HG03175 (cell line): ENCODE data around the gene HOXB4.

Source experiments
- ATAC-seq: cut with Tn5 transposase; IDR thresholded peaks from one replicate; pipeline ENCODE4 v1.9.1; 2021; ENCODE audit warnings: mild to moderate bottlenecking, moderate library complexity; ENCODE audit not compliant: unreplicated experiment

The HOXB4 gene

DNA sequence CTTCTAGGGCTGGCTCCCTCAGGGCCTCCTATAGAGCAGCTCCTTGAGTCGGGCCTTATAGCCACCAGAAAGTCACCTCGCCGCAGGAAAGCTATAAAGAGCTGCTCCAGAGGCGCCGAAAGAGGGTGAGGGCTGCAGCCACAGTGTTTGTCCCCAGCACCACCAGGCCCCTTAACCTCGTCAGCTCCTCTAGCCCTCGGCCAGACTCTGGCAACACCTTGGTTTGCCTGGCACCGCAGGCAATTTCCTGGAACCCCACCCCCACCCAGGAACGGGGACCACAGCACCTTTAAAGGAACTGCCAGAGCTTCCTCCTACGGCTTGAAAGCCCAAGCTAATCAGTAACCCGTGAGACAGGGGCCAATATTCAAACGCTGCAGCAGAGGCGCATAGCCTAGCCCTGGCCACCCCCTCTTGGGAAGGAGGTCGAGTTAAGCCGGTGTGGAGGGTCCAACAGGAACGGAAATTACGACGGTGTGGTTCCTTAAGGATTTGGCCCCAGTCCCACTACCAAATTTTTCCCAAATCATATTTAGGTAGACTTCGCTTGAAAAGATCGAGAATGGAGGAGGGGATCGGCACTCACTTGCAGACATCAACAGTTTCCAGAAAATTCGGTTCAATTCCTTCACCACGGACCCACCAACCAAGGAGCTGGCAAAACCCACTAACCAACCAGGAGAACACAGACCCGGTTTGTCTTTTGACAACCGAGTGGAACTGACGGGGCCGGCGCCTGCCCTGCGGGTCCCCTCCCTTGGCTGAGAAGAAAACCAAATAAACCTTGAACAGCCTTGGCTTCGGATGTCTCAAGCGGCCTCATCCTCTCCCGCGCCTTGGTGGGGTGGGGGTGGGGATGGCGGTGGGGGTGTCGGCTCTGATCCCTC, 23.6 kb upstream of the HOXB4 start:
- ATAC-seq, result no peak

DNA sequence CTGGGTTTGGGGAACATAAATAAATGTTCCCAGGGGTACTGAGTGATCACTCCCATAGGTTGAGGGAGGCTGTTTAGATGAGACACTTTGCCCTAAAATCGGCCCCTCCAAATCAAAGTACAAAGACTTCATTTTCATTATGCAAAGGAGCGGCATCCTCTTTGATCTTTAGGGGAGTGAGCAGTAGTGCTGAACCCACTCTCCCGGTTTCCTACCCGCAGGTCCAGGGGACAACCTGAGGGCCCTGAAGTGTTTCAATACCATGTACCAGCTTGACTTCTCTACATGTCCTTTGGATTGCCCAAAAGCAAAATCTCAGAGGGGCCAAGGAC, 23.0 kb upstream of the HOXB4 start:
- no peak for ATAC-seq

DNA sequence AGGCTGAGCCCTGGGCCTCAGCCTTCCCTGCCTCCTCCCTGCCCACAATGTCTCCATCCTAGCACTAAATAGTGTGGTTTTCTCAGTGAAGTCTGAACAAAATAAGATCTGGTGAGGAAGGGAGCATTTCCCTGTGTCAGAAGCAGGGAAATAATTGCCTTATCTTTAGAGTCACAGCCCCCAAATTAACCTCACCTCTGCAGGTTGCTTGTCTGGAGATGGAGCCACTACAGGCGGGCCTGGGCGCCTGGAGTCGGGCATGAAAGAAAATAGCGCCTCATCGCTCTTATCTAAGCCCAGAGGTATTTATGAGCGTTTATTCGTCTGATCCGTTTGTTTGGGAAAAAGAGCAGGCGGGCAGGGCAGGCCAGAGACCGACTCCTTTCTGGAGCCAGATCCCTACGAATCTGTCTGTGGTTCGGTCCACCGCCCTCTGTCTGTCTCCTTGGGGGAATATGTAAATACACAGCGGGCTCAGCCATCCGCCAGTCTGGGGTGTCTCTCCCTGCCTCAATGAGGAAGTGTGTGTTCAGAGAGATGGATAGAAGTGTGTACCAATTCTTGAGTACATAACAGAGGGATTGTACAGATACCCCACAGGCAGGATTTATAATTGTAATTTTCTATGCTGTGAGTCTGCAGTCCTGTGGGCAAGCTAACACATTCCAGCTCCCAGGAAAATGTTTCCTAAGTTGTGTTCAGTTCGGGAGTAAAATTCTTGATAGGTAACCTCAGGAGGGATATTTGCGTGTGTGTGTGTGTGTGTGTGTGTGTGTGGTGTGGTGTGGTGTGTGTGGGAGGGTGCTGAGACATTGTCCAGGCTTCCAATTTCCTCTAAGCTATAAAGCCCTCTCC, 22.3 kb upstream of the HOXB4 start:
- no peak for ATAC-seq

DNA sequence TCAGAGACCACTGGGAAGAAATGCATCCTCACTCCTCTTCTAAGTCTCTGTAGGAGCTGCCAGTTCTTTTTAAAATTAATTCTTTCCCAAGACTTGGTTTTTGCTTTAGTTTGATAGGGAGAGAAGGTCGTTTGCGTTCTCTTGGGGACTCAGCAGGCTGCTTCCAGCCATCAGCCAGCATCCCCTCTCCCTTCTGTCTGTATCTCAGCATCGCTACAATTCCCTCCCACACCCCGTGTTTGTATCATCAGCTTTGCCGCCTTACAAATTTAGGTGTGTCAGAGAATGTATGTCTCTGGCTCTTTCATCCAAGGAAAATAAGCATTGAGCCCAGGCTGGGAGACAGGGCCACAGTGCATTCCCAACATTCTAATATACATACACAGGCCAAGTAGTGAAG, 21.2 kb upstream of the HOXB4 start:
- no peak for ATAC-seq

DNA sequence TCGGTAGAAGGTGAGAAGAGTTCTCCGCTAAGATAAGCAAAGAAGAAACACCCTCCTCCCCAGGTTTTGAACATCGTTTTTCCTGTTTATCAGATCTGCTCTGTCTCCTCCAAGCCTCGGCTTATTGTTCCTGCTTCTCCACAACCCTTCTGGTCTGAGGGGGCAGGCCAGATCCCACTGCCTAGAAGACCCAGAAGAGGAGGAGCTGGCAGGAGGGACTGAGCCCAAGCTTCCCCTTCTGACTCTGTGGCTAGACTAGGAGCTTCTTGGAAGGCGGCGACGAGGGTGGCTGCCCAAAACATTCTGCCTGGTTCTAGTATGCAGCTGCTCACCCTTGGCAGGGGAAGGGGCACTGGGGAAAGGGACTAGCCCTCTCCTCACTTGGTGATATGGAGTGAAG, 20.6 kb upstream of the HOXB4 start:
- ATAC-seq, result no peak

DNA sequence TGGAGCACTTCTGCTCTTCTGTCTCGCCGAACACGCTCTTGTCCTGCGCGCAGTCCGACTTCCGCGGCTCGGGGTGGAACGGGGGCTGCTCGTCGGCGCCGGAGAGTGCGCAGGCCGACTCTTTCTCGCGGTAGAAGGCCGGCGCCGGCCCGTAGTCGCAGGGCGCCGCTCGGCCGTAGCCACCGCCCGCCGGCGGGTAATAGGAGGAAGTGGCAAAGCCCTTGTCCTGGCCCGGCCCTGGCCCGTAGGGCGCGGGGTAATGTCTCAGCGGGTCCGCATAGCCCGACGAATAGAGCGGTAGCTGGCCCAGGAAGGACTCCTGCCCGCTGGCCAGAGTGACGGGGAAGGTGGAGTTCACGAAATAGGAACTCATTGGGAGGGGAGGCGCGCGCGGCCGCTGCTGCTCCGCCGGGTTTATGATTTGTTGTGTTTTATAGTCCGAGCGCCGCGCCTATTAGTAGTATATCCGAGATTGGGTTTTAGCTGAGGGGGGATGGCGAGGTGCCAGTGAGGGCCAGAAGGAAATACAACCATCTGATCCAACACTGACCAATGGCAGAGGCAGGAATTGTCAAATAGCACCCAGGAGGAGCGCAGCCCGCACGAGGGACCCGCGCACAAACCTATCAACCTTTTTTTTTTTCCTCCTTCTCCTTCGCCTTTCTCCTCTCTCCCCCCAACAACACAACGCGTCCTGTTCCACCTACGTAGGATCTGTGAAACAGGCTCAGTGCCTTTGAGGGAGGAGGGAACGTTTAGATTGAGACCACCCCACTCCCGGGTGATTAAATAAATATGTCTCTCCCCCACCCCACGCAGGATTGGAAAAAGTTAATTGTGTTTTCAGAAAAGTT, 19.9 kb upstream of the HOXB4 start:
- no peak for ATAC-seq

DNA sequence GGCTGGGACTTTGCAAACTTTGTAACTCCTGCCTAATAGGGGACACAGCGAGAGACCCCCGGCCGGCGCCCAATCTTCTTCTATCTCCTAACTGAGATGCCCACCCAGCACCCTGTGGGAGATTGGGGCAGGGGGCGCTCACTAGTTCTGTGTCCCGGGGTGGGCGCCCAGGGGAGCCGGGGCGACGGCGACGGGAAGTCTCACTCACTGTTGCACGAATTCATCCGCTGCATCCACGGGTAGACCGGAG, 19.3 kb upstream of the HOXB4 start:
- no peak for ATAC-seq

DNA sequence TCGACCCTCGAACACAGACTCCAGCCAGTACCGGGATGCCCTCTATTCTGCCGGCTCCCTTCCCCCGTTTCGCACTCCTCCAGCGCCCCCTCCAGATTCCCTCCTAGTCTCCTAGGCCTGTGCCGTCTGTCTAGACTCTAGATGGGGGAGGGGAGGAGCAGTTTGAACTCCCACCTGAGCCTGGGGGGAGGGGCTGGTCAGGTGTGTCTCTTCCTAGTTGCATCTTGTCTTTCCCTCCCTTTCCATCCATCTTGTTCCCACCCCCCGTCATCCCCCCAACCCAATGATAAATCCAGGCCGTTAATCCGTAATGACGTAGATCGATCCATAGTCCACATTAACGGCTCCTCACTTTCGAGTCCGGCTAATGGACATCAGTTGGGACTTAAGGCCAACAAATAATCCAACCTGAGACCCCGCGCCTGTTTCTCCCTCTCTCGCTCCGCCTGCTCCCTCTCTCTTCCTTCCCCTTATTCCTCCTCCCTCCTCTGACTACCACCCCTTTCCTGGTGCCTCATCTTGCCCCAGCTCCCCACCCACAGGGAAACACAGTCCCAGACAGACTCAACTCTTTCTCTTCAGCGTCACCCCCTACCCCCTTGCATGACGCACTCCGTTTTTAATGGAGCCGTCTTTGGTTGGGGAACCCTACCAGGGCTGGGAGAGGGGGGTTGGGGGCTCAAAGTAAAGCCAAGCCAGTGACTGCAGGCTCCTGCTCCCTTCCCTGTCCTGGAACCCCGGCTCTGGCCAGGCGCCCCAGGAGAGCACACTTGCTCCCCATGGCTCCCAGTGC, 18.8 kb upstream of the HOXB4 start:
- no peak for ATAC-seq

DNA sequence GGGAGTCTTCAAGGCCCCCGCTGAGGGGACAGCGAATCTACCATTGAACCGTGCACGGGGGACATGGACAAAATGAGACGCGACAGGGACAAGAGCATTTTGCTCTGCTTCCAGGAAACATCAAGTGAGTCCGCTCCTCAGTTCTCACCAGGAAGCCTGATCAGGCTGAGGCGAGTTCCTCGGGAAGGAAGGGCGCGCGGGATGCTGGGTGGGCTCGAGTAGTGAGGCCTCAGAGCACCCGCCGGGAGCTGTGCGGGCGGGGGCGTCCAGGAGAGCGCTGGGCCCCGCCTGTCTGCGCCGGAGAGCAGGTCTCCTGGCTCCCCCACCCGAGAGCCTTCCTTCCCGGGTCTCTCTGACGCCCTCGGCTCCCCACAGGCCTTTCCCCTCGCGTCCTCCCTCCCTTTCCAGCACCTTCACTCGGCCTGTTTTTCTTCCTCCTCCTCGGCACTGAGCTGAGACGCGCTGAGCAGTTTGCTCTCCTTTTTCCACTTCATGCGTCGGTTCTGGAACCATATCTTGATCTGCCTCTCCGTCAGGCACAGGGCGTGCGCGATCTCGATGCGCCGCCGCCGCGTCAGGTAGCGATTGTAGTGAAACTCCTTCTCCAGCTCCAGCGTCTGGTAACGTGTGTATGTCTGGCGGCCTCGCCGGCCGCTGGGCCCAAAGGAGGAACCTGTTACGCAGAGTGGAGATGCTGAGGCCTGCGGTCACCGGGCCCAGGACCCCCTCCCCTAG, 18.0 kb upstream of the HOXB4 start:
- no peak for ATAC-seq

DNA sequence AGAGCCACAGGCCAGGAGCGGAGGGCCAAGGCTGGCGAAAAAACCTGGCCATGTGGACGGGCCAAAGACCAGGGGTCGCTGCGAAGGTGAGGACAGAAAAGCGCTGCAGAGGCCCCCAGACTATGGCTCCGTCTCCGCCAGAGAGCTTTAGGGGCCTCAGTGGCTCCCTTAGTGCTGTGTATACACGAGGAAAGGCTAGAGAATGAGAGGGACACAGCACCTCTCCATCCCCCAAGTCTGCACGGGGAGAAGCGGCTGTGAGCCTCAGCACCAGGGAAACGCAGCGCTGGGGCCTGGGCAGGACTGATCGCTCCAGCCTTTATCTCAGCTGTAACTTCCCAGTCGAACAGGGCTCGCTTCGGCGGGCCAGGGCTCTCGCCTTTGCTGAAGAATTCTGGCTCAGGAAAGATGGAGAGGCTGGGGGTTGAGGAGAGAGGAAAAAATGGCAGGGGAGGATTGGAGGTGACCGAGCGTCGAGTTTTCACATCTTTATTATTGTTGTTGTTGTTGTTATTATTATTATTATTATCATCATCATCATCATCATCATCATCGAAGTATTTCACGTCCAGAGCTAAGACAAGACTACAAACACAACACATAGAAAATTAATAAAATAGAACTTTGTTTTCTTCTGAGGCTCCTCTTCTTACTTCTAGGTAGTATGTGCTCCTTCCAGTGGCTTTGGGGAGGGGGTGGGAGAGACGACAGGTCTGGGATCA, 17.3 kb upstream of the HOXB4 start:
- ATAC-seq, result no peak

DNA sequence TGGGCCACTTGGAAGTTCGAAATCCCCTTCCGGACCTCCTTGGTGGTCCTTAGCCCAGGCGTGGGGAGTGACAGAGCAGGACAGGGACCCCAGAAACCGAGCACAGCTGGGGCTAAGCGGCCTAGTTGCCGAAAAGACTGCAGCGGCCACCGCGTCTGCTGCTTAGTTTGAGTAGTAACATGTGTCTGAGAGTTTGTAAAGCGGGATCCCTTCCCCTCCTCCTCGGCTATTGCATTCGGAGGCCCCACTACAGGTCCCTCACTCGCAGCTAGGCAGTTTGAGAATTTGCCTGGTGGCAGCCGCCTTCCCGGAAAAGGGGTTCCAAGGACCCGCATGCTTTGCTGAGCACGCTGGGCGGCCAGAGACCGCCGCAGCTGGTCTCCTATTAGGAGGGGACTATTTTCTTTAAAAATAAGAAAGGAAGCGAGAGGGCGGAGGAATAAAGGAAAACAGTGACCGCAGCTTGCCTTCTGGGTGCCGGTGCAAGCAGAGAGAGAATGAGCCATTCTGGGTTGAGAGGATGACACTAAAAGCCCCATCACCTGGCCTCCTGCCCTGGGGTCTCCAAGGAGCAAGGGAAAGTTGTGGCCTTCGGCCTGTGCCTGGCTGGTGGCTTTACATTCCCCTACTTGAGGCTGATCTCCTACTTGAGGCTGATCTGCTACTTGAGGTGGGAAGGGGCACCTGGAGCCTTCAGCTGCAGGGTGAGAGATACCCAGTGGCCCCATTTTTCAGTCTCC, 16.6 kb upstream of the HOXB4 start:
- ATAC-seq, result no peak

DNA sequence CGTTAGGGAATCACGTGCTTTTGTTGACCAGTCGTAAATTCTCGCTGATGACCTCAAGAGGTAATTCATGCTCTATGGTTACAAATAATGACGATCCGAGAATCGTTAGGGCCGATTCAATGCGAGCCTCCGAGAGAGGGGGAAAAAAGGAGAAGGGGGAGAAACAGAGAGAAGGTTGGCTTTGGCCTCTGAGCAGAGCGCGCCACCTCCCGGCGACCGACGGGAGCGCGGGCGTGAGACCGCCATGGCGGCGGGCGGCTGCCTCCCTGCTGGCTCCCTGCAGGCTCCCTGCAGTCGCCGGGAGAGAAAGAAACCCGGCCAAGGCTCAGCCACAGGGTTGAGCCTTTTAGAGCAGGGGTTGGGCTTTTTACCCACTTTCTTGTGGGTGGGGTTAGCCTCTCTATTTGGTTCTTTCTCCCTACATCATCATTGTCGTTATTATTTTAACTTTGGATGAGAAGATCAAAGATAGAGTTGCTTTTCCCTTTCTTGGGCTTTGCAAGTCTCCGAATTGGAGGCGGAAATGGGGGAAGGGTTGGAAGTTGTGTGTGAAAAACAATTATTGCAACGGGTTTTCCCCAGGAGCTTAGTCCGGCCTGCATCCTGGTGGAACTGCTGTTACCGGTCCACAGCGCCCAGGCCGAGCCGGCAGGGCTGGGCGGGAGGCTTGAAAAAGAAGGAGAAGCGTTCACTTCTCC, 15.8 kb upstream of the HOXB4 start:
- ATAC-seq, result peak; percentile 43

DNA sequence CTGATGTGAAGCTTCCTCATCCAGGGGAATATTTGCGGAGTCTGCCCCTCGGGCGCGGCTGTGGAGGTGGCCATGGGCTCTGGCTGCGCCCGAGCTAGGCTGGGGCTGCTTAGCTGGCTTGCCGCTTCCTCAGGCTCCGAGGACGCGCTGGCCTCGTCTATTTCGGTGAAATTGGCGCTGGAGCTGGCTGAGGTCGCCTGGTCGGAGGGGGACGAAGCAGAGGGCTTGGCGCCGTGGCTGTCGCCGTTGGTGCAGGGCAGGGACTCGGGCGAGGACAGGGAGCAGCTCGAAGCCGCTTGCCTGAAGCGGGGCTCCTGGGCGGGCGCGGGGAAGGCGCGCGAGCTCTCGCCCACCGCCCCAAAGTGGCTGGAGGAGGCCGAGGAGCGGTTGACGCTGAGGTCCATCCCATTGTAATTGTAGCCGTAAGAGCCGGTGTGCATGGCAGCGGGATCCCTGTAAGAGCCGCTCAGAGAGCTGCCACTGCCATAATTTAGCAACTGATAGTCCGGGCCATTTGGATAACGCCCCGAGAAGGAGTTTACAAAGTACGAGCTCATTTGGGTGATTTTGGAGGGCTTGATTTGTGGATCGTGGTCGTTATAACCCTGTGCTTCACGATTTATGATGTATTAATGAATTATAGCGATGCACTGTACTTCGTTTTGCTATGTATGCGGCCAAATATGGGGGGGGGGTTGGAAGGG, 15.1 kb upstream of the HOXB4 start, which contains the start of gene HOXB5:
Gene HOXB5 (minus strand): TSS at position 654 of the 704 bp plus-strand sequence. CDS start 97 bp downstream, at position 557.
- ATAC-seq, result no peak

DNA sequence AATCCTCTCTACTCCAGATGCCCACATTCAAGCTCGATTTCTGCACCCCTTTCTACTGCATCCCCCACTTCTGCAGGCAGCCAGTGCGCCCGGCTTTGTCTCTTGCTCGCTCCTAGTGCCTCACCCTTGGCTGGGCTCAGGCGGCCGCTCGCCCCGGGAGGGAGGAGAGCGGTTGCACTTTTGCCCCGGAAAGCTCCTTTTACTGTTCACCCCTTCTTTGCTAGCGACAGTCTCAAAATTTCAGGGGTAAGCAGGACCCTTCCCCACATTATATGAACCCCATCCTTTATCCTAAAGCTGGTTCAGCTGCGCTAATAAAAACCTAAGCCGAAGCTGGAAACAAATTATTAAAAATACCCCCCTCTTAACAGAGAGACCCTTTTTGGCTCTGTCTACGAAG, 14.4 kb upstream of the HOXB4 start:
- no peak for ATAC-seq

DNA sequence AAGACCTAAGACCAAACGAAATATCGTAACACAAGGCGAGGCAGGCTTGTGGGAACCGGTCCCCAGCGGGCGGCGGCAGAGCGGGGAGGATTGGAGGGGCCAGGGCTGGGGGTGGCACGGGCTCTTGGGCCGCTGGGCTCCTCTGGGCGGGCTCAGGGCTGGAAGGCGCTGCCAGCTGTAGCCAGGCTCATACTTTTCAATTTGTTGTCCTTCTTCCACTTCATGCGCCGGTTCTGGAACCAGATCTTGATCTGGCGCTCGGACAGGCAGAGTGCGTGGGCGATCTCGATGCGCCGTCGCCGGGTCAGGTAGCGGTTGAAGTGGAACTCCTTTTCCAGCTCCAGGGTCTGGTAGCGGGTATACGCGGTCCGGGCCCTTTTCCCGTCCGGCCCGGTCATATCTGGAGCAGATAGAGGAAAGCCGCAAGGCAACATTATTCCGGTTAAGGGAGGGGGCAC, 13.9 kb upstream of the HOXB4 start:
- no peak for ATAC-seq

DNA sequence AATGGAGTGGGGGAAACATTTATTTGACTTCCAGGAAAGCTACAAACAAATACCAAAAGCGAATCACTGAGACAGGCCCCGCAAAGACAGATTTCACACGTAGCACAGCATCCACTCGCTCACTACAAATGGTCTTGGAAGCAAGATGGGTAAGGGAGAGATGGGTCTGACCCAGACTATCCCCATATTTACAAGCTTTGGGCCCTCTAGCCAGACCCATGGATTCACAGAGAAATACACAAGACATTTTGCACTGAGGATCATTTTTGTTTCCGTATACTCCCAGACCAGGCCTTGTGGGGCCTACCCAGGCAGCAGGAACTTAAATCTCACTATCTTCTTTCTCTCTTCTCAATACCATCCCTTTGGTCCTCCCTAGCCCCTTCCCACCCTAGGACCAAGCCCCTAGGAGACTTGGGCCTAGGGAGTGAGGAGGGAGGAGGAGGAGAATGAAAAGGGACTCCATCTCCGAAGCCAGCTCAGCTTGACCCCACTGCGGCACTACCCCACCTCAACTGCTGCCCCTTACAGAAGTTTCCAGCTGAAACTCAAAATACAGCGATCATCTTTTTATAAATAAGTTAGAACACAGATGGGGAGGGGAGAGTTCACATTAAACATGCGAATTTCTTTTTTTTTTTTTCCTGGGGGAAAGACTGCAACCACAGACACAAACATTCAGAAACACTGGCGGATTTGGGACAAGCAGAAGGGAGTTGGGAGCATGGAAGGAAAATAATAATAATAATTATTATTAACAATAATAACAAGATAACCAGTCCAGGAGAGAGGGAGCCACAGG, 13.3 kb upstream of the HOXB4 start:
- ATAC-seq, result no peak
